Measurements from ENCODE around the gene MTRF1L.
"Not testable (repeated sequence)": the region's sequence is repeated elsewhere in the genome, so short reads cannot be mapped to it uniquely, and the experiment has no call there.

MTRF1L gene

DNA sequence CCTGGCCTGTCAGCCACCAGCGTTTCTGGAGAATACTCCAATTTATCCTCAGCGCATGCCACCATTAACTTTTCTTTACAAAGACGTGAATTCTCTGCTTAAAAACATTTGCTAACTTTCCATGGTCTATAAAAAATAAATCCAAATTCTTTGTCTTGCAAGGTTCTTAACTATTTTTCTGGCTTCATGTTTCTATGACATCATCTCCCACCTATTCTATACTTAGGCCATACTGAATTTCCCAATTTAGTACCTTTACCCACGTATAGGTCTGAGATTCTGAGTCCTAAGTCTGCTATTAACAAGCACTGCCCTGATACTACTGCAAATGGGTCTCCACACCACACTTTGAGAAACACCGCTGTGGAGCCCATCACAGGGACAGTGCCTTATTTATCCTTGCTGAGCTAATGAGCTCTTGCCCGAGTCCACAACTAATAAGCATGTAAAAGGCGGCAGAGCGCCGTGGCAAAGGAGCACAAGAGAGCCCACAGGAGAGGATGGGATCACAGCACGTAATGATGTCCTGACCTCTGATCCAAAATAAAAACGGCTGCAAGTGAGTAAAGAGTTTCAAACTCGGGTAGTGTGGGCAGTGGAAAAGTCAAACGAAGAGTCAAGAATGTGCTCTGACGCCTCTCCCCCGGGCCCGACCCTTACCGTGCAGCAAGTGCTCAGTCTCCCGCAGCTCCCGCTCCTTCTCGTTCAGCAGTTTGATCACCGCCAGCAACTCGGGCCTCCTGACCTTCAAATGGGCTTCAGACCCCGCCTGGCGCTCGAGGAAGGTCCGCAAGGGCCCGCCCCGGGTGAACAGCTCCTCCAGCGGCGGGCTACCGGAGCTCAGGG, 519 bp downstream of the MTRF1L start:
- peak; percentile 21 for DNase-seq

DNA sequence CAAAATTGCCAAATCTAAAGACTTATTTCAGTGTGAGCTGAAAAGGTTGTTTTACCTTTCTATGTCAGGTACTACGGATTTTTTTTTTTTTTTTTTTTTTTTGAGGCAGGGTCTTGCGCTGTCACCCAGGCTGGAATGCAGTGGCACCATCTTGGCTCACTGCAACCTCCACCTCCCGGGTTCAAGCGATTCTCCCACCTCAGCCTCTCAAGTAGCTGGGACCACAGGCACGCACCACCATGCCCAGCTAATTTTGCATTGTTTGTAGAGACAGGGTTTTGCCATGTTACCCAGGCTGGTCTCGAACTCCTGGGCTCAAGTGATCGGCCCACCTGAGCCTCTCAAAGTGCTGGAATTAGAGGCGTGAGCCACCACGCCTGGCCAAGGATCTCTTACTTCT, 1.7 kb downstream of the MTRF1L start:
- DNase-seq = not testable (repeated sequence)

DNA sequence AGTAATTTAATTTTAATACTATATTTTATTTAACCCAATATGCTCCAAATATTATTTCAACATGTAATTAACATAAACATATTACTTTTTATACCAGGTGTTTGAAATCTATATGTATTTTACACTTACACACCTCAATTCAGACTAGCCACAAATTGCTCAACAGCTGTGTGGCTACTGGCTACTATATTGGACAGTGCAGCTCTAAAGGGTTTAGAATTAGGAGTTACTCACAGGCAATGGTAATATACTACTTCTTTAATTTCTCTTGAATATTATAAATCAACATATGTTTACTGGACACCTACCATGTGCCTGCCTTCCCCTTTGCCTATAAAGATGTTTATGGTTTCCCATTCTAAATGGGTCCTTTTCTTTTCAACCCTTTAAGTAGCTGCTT, 2.3 kb downstream of the MTRF1L start:
- DNase-seq = no peak

DNA sequence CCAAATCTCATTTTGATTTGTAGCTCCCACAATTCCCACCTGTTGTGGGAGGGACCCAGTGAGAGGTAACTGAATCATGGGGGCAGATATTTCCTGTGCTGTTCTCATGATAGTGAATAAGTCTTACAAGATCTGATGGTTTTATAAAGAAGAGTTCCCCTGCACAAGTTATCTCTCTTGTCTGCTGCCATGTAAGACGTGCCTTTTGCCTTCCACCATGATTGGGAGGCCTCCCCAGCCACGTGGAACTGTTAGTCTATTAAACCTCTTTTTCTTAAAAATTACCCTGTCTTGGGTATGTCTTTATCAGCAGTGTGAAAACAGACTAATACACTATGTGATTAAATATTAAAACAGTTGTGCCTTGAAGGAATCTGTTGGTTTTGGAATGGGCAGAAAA, 3.0 kb downstream of the MTRF1L start:
- DNase-seq = not testable (repeated sequence)

DNA sequence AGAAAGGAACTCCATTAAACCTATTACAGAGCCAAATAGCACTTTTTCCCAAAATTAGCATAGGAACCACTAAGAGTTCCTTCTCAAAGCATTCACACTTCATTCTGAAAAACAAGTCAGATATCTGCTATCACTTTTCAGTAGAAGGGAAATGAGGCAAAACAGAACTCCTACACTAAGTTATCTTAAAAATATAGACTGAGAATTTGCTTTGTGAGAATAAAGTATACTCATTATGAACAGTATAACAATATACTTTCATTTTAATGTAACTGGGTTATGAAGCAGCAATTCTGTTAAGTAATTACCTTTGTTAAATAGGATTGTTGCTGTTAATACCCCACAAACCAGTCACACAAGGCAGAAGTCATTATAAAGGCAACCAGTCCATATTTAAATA, 8.7 kb downstream of the MTRF1L start:
- DNase-seq = no peak

DNA sequence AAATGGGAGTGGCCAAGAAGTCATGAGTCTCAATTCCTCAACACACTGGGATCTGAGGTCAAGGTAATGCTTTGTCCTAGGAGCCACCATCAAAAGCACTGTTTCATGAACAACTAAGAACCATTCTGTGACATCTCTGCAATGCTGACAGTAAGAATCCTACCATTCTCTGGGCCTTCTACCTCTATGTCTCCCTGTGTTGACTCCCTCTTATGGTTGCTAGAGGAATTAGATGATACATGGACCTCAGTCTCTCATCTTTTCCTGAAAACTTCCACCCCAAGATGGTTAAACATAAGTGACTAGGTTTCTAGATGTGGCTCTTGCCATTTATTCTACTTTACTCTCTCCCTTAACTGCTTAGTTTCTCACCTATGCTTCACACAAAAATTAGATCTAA, 9.1 kb downstream of the MTRF1L start:
- DNase-seq = no peak

DNA sequence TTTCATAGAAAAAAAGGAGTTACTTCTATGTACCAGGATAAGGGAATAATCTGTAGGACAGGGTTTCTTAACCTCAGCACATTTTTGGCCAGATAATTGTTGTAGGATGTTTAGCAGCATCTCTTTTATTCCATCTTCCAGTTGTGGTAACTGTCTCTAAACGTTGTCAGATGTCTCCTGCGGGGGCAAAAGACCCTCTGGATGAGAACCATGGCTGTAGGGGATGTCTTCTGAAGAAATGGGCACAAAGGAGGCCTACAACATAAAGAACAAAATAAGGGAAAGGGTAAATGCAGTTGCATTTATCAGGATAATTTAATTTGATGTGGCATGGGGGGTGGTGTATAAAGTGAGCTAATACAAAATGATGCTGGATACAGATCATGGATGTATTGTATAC, 15.5 kb downstream of the MTRF1L start:
- no peak for DNase-seq

DNA sequence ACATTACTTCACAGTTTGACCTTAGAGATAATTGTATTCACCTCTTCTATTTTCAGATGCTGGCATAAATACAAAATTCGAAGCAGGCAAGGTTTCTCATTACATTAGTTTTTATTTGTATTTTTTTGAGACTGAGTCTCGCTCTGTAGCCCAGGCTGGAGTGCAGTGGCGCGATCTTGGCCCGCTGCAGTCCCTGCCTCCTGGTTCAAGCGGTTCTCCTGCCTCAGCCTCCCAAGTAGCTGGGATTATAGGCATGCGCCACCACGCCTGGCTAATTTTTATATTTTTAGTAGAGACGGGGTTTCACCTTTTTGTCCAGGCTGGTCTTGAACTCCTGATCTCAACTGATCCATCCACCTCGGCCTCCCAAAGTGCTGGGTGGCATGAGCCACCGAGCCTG, 17.2 kb downstream of the MTRF1L start:
- not testable (repeated sequence) for DNase-seq

DNA sequence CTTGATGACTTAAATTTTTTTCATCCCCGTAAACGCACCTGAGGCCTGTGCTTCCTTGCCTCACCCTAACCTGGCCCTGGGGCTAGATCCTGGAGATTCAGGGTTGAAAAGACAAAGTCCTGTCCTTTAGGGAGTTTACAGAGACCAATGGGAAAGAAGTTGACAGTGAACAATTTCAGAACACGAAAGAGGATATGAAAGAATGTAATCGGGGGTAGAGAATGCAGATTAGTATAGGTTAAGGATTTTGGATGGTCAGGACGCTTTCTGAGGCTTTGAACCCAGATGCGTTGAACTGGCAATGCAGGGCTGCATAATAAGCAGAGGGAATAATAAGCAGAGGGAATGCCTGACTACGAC, 18.0 kb downstream of the MTRF1L start:
- peak; percentile 24 for DNase-seq

DNA sequence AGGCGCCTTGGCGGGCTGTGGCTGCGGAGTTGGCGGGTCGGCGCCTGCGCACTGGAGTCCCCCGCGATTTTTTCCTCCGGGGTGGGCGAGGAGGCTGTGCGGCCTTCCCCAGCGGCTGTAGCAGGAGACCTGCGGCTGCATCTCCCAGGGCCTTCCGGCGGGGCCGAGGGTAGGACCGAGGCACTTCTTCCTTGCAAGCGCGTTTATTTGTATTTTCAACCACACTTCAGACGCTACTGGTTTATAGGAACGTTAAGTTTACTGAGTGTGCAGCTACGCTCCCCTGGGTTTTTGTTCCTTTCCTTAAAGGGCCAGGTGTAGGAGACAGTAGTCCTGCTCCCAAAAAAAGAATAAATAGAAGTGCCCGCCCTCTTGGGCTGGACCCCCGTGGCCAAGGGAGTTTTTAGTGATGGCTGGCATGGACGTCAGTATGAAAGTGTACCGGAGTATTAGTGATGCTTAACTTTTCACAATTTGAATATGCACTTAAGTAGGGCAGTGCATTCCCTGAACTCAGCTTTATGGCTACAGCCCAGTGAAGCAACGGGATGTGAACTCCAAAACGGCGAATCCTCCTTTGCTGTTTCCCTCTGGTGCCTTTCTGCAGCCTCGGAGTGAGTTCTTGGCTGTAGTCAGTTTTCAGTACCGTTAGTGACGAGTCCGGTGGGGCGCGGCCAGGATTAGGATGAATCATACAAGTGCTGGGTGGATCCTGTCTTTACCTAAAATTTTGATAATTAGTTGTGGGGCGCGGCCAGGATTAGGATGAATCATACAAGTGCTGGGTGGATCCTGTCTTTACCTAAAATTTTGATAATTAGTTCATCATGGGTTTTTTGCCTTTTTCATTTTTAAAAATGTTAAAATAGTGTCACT, 18.6 kb downstream of the MTRF1L start:
- peak; percentile 74 for DNase-seq

DNA sequence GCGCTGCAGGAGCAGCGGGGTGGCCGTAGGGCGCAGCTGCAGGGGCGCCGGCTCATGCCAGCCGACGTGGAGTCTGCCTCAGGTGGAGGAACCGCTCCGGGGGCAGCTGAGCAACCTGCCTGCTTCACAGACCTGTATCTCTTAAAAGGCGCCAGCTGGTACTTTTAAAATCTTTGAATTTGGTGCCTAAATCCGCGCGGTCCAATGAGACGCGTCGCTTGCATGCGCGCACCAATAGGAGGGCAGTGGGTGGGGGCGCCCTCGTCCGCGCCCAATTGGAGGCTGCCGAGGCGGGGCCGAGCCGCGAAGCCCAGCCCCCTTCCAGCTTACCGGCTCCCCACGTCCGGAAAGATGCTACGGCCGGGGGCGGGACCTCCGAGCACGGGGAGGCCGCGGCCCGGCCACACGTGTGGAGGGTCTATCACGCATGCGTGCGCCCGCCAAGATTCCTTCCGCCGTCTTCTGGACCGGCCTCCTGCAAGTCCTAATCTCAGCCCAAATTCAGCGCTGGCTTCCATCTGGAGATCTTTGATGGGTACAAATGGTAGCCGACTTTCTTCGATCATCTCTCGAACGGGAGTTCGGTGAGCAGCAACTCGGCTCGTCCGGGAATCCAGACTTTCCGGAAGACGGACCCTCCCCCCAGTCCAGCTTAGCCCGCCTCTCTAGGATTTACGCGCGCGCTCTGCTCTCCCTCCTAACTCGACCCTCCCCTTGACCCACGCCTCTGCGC, 19.4 kb downstream of the MTRF1L start, which contains the start of gene FBXO5:
Gene FBXO5, minus strand, starts transcription at position 138 of the 733 bp plus-strand sequence. Its CDS starts 82 bp downstream, at position 56.
- DNase-seq = peak; percentile 97

DNA sequence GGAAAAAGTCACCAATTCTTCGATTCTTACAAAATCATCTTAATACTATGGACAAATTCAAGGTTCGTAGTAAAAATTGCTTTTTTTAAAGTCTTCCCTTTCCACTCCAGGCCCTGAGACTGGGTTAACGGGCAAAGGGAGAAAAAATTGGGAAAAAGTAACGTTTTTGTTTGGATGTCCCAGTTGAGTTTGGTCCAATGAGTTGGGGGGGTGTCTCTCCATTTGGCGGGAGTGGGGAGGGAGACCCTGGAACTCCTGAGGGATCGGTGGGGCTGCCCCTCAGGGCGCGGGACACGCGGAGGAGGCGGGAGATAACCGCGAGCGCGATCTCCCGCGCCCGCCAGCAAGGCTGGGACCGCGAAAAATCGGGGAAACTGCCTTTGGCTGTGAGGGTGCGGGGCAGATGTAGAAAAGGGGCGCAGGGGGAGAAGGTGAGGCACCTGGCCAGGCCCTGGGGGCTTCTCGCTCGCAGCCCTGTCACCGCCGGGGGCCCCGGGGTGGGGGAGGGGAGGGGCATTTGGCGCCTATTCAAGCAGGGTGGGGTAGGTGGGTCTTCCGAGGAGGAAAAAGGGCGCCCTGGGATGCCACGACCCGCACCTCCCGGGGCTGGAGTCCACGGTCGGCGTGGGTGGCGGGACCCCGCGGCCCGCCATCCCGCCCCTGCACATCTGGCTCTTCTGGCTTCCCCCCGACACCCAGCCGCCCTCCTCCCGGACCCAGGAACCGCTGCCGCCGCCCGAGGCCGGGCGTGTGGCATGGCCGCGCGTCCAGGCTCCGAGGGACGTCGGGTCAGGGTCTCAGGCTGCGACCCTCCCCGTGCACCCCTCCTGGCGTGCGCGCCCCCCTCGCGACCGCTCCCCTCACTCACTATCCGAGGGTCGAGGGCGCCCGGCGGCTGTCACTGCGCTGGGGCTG, 20.3 kb downstream of the MTRF1L start:
- peak; percentile 10 for DNase-seq

DNA sequence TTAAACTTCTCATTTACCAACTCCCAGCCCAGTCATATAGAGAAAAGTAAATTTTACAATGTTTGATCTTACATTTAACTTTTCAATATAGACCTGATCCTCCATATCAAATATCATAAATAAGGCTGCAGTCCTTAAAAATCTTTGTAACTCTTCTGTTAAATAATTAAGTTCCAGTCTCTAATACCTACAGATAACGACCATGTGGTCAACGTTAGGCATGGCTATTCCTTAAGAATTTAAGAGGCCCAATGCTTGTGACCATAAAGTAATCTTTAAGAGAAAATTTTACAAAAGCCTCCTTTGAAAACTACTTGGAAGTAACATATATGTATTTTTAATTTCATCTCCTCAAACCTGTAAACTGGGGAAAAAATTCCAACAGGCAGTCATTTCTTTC, 21.3 kb downstream of the MTRF1L start:
- no peak for DNase-seq

DNA sequence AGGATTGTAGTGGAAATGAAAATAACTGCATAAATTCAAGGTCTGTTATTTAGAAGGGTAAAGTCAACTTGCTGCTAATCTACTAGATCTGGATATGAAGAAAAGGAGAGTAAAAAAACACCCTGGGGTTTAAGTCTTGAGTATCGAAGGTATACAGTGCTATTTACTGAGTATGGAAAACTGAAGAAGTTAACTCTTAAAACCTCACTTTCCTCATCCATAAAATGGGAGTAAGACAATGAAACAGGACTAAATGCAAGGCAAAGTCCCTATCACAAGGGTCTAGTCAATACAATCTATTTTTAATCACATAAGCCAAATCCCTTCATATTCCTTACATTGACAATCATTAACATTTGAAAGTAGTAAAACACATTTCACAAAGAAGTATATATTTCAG, 21.9 kb downstream of the MTRF1L start:
- no peak for DNase-seq

DNA sequence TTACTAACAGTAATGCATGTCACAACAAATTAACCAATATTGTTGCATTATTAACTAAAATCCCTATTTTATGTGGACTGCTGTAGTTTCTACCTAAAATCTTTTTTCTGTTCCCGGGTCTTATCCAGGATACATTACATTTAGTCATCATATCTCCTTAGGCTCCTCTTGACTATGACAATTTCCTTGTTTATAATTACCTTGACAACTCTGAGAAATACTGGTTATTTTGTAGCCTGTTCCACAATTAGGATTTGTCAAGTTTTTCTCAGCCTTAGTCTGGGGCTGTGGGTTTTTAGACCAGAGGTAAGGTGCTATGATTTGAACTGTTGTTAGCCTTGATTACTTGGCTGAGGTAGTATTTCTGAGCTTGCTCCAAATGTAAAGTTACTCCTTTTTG, 23.4 kb downstream of the MTRF1L start:
- DNase-seq = no peak

DNA sequence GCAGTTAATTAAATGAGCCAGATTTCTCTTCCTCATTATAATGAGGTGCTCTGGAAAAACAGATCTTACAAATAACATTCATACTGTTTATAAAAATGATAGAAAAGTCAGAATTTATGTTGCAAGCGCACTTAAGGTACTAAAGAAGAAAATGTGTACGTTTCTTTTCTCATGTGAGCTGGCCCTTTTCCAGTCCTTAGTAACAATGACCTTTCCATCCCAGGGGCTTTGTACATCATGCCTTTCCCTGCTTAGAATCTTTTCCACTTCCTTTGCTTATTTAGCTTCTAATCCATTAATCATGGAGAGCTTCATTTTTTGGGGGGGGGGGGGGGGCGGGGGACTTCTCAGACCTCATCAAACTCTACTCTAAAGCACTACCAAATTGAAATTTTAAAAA, 24.5 kb downstream of the MTRF1L start:
- DNase-seq = no peak

DNA sequence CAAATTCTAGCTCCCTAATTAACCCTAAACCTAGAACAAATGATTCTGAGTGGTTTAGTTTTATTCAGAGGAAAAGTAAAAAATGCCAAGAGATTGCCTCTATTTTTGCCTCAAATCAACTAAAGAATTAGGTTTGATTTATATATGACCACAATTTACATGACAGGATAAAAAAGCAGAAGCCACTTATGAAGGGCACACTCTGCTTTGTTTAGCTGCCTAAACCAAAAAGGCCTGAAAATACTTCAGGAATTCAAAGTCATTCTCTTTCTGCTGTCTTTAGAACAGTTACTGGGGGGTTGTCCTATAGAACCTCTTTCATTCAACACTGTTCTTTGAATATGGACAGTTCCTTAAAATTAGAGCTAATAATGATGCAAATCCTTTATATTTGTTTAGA, 25.0 kb downstream of the MTRF1L start:
- DNase-seq = no peak

DNA sequence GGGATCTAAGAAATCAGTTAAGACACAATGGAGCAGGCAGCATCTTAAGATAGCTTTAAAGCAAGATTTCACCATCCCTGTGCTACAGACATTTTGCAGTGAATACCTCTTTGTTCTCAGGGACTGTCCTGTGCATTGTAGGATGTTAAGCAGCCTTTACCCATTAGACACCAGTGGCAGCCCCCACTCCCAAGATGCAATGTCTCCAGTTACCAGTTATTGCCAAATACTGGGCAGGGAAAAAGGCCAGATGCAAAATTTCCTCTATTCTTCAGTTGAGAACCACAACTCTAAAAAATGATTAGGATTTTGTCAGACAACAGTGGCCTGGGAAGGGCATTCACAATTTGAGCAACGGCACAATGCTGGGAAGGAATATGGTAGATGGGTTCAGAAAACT, 25.8 kb downstream of the MTRF1L start:
- DNase-seq = no peak

DNA sequence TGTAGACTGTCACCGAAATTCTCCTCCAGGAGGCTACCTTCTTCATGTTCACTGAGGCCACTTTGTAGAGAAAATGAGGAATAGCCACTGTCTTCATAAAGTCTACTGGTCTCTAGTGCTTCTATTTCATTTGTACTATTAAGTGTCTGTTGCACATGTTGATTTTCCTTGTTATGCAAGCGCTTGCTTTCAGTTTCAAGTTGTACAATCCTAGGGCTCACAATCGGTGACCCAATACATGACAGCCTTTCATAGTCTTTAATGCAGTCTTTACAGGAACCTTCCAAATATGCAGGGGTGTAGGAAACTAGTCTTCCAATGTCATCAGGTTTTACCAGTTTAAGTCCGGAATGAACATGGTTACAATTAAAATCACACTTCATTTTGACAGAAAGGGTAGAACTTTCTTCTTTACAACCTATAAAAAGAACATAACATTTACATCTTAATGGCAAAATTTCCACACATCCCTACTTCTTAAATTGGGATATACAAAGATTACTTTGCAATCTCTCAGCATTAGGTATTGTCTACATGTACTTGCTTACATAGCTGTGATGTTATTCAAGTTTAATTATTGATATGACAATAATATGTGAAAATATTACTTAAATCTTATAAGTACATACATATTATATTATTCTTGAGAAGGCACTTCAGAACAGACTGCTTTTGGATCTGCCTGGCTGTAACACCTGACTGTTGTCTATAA, 27.1 kb downstream of the MTRF1L start:
- no peak for DNase-seq

DNA sequence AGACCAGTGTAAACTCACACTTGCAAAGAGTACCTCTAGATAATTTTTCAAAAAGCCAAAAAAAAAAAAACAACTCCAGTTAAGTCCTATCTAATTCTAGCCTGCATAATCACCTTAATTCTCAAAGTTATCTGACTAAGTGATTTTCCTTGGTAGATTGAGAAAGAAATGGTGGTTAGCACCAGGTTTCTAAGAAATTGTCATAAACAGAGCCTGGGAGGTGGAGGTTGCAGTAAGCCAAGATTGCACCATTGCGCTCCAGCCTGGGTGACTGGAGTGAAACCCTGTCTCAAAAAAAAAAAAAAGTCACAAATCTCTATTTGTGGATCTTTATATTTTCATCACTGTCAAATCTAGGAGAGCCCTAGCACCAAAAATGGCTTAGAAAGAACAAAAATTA, 28.6 kb downstream of the MTRF1L start:
- DNase-seq = no peak

DNA sequence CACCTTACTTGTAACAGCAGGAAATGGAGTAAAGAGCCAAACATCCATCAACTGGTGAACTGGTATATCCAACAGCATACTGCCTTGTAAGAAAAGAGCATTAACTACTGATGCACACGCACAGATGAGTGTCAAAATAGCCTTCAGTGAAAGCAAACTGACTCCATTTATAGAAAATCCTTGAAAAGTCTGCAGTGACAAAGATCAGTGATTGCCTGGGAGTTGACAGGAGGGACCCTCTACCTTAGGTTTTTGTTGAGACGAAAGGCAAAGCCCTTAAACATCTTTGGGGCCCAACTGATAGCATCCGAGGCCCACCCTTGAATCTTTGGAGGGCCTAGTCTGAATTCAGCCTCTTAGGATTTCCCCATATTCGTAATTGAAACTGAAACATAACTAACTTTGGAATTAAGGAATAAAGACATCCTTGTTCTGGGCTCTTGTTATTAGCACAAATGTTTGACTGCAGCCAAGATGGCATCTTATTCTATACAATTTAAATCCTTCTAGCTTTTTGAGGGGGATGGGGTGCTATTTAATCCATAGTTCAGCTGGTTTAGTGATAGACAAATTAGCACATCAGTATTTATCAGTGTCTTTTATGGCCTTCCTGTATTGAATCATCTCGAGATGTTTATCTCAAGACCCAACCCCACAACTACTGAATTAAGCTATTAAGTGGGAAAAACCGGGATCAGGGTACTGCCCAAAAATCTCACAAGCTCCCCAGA, 32.7 kb downstream of the MTRF1L start:
- no peak for DNase-seq
